GM19023 (cell line): ENCODE results near the gene COG4.
A peak's percentile ranks its signal among the peaks of the same experiment; 100 is the strongest.

ENCODE experiments used
- ATAC-seq: cut with Tn5 transposase; IDR thresholded peaks from one replicate; pipeline ENCODE4 v1.9.1; 2021; ENCODE audit warnings: mild to moderate bottlenecking, moderate library complexity; ENCODE audit not compliant: unreplicated experiment

COG4 gene

DNA sequence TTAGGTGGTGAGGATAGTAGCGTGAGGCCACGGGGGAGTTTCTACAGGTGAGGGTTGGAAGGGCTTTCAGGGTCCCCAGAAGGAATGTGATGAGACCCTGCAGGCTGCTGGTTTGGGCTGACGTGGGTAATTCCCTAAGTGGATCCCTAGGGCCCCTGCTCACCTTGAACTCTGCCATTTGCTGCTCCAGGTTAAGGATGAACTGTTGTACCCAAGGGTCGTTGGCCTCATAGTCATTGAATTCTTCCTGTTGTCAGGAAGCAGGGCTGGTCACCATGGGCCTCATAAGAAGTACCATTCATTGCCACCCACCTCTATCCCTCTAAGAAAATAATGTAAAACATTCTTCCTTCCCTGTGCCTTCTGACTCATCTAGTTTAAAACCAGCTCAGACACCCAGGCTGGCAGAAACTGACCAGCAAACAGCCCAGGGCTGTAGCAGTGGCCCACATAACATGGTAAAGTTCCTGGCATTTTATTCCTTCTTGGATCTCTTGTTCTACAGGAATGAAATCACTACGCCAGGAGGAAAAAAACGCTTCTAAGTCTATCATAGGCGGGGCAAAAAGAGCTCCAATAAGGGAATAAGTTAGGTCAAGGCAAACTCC, 41.3 kb downstream of the COG4 start:
- no peak for ATAC-seq

DNA sequence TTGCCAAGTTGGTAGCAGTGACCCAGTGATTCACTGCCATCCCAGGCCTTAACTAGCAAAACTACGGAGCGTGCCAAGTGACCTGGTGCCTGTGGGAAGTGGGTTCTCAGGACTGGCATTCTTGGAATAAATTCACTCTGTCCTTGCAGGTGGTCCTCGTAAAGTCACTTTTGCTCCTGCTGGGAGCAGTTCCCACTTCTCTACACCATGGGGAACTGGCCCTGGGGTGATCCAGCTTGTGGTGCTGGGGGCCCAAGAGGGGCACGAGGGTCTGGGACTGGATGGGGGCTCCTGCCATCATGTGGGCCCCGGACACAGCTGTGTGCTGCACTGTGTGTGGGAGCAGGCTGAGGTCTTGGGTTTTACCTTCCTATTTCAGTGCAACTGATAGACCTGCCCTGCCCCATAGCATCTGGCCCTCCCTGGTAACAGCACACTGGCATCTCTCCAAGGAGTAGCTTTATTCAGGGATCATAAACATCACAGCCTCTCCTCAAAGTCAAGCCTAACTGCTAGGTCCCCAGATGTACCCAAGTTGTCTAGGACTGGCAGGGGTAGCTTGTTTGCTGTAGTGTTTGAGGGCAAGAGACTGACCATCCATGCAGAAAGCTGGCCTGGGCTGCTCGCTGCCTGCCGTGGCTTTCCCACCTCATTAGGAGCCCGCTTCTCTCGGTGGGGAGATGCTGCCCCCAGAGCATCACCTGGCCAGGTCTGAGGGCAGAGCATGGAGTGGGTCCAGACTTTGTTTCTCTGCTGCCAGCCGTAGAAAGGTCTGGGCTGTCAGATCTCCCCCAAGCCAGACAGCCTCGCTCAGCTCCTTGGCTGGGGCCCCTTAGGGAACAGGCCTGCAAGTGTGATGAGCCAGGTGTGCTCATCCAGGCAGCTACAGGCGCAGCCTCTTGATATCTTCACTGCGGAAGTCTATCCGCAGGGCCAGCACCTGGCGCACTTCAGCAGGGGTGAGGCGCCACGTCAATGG, 42.9 kb downstream of the COG4 start:
- no peak for ATAC-seq

DNA sequence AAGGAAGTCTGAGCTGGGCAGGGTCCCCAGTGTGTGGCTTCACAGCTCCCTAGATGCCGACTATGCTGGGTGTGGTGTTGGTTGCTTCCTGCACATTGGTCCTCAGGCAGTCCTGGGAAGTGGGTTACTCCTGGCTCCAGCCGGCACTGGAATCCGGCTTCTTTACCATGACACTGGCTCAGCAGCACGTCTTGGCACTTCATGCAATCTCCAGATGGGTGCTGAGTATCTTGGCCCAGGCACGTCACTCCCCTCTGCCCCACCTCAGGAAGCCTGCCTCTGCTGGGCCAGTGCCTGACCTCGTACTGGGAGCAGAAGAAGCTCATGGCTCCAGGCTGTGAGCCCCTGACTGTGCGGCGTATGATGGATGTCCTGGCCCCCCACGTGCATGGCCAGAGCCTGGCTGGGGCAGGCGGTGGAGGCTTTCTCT, 44.4 kb downstream of the COG4 start:
- ATAC-seq: no peak

DNA sequence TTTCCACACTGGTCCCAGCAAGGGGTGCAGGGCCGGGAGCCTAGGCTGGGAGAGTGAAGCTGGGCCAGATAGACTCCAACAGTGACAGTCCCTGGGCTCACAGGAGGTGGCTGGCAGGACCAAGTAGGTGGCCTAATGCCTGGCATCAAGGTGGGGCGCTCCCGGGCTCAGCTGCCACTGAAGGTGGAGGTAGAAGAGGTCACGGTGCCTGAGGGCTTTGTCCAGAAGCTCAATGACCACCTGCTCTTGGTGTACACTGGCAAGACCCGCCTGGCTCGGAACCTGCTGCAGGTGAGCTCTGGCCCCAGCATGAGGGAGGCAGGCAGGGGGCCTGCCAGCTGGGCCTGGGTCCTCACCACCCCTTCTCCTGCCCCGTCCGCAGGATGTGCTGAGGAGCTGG, 45.2 kb downstream of the COG4 start:
- ATAC-seq: no peak

DNA sequence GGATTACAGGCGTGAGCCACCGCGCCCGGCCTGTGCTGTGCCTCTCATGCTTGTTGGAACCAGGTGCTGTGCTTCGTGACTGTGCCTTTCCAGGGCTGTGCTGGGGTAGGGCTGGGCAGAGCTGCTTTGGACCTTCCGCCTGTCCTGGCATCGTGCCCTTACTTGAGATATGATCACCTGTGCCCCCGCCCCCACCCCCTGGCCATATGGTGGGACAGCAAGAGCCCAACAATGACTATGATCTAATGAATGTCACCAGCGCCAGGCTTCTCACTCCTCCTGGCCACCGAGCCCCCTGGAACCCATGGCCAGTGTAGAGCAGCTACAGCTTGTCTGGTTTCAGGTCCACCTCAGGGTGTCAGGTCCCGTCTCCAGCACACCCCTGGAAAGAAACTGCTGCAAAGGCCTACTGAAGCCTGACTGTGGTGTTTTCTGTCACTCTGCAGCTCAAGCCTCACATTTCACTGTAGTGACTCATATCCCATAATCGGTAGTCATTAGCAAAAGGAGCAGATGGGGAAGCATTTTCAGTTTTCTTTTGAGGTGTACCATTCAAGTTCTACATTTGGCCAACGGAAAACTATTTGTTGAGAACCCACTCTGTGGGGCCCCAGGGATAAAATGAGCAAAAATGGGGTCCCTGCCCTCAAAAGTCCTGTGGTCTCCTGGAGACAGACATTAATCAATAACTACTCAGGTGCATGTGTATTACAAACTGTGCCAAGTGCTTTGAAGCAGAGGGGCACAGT, 46.9 kb downstream of the COG4 start:
- peak; percentile 90 for ATAC-seq

DNA sequence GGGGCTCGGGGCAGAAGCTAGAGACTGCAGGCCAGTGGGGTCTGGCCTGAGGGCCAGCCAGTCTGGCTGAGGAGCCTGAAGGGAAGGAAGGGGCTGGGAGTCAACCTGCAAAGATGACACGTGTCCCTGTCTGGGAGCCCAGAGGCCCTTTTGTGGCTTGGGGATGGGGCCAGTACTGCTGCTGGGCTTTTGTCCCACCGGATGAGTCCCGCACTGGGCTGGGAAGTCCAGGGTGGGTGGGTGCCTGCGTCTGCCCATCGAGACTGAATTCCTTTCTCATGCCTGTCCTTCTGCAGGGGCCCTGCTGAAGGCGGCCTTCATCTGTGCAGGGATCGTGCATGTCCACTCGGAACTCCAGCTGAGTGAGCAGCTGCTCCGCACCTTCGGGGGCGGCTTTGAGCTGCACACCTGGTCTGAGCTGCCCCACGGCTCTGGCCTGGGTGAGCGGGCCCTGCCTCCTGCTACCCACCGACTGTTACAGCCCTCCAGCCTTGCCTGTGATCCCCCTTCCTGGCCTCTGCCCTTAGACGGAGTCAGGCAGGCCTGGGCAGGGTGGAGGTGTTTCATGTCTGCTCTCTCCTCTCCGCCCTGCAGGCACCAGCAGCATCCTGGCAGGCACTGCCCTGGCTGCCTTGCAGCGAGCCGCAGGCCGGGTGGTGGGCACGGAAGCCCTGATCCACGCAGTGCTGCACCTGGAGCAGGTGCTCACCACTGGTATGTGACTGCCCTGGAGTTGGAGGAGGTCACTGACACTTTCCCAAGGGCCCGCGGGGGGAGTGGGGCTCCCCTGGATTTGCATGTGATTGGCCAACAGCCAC, 48.1 kb downstream of the COG4 start:
- no peak for ATAC-seq

DNA sequence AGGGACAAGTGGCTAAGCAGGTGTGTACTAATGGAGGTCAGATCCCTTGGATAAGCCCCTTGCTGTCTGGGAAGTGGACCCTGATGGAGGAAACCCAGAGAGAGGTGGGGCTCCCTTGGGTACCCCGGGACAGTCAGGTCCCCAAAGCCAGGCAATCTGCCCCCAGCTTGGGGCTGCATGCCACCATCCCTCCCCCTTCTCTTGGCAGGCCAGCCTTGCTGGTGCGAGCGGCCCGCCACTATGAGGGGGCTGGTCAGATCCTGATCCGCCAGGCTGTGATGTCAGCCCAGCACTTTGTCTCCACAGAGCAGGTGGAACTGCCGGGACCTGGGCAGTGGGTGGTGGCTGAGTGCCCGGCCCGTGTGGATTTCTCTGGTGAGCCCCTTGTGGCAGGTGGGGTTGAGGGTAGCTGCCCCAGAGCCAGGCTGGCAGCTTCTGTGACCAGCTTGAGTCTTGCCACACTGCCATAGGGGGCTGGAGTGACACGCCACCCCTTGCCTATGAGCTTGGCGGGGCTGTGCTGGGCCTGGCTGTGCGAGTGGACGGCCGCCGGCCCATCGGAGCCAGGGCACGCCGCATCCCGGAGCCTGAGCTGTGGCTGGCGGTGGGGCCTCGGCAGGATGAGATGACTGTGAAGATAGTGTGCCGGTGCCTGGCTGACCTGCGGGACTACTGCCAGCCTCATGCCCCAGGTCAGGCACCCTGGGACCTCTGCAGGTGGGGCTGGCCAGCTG, 48.9 kb downstream of the COG4 start:
- no peak for ATAC-seq

DNA sequence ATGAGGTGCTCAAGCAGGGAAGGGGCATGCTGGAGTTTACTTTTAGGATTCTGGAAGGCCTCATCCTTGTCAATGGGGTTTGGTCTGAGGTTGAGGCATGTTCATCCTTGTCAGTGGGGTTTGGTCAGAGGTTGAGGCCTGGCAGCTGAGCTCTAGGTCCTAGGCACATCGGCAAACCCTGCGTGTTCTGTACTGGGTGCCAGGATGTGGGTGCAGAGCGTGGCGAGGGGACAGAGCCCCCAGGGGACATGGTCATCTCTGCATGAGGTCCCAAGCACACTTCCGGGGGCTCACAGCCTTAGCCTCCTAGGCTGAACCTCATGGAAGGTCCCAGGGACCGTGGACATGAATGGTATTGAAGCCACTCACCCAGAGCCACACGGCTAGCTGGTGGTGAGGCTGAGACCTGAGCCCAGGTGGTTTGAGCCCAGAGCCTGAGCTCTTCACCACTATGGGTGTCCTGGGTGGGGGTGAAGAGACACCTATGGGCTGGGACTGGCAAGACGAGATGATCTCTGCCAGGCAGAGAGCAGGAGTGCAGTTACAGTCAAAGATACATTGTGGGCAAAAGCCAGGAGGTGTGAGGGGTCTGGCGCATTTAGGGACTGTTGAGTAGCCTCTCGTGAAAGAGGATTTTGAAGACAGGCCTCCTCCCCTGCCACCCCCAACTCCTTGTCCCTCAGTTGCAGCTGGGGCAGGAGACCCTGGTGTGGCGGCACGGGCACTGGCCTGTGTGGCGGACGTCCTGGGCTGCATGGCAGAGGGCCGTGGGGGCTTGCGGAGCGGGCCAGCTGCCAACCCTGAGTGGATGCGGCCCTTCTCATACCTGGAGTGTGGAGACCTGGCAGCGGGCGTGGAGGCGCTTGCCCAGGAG, 49.7 kb downstream of the COG4 start:
- no peak for ATAC-seq

DNA sequence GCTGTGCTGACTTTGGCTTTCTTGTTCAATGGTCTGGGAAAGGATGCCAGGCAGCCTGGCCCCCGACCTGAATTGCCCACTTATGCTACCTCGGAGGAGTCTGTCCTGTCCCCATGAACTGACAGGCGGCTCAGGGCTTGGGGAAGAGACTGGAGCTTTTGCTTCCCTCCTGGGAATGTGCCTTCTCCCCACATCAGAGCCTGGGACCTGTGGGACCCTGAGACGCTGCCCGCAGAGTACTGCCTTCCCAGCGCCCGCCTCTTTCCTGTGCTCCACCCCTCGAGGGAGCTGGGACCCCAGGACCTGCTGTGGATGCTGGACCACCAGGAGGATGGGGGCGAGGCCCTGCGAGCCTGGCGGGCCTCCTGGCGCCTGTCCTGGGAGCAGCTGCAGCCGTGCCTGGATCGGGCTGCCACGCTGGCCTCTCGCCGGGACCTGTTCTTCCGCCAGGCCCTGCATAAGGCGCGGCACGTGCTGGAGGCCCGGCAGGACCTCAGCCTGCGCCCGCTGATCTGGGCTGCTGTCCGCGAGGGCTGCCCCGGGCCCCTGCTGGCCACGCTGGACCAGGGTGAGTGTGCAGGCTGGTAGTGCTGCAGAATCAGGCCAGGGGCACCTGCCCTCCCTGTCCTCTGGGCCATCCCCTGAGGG, 50.4 kb downstream of the COG4 start:
- no peak for ATAC-seq

DNA sequence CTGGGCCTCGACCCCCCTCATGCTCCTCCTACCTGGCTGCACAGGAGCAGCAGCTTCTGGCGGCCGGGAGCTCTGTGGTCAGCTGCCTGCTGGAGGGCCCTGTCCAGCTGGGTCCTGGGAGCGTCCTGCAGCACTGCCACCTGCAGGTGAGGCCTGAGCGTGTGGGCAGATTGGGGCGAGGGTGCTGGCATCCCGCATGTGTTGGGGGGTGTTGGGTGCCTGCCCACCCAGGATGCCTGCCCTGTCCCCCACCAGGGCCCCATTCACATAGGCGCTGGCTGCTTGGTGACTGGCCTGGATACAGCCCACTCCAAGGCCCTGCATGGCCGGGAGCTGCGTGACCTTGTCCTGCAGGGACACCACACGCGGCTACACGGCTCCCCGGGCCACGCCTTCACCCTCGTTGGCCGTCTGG, 52.4 kb downstream of the COG4 start:
- ATAC-seq: no peak

DNA sequence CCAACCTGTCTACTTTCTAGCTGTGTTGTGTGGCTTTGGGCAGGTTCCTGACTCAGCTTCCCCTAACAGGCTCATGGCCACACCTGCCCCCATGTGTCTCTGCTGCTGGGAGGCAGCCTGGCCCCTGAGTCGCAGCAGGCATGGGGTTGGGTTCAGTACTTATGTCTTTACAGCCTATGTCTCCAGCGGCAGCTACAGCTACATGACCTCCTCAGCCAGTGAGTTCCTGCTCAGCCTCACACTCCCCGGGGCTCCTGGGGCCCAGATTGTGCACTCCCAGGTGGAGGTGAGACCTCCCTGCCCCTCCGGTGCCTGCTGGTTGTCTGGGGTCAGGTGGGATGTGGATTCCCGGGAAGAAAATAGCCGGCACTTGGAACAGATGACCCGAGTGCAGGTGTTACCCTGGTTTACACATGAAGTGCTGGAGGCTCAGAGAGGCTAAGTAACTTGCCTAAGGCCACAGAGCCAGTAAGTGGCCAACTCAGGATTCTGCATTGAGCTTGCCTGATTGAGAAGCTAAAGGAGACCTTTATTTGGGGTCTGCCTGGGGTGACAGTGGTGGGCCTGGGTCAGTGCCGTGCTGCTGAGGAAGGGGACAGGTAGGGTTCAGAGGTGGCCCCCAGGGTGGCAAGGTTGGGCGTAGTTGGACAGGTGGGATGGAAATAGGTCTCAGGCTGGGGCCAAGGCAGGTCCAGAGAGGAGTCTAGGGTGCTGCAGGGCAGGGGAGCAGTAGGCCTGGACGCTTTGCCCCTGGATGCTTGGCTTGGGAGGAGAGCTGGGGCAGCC, 53.0 kb downstream of the COG4 start:
- ATAC-seq: no peak

DNA sequence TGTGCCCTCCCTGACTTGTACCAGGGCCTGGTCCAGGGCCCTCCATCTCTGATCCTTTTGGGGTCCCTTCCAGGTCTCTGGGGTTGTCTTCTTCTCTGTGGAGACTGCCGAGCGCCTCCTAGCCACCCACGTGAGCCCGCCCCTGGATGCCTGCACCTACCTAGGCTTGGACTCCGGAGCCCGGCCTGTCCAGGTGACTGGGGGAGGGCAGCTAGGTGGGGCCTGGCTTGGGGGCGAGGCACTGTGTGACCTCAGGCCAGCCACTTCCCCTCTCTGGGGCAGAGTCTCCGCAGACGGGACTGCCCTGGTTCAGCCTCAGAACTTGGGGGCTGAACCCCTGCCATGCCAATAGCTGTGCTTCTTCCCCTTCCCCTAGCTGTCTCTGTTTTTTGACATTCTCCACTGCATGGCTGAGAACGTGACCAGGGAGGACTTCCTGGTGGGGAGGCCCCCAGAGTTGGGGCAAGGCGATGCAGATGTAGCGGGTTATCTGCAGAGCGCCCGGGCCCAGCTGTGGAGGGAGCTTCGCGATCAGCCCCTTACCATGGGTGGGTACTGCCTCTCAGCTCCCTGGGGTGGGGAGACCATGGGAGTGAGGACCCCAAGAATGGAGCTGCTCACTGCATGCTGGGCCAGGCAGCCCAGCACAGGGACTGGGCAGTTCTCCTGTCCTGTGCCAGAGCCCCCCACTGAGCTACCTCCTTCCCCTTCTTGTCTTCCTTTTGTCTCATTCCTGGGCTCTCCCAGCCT, 54.4 kb downstream of the COG4 start:
- ATAC-seq: no peak

DNA sequence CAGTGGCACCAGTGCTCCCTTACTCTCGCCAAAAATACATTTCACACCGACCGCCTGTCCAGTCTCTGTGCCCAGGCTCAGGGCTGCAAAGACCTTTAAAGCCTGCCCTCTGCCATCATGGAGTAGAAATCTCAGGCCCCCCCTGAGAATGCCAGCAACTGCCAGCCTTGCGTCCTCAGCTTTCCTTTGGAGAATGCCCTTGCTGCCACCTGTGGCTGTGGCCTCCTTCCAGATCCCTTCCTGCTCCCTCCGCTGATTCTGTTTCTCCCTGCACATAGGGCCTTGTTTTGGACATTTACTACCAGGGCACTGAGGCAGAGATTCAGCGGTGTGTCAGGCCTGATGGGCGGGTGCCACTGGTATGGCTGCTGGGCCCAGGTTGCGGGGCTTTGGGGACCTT, 55.7 kb downstream of the COG4 start:
- ATAC-seq: no peak

DNA sequence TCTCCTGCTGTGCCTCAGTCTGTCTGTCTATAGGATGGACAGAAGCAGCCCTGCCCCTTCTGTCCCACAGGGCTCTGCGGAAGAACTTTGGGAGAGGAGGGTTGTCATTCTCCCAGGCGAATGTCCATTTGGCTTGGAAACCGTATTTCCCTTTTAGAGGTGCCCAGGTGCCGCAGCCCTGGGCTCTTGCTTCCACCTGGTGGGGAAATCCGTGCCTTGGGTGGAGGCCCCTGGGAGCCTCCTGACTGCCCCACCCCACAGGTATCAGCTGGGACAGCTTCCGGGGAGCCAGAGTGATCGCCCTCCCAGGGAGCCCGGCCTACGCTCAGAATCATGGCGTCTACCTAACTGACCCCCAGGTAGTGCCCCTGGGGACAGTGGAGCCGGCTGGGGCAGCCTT, 56.2 kb downstream of the COG4 start:
- ATAC-seq: no peak

DNA sequence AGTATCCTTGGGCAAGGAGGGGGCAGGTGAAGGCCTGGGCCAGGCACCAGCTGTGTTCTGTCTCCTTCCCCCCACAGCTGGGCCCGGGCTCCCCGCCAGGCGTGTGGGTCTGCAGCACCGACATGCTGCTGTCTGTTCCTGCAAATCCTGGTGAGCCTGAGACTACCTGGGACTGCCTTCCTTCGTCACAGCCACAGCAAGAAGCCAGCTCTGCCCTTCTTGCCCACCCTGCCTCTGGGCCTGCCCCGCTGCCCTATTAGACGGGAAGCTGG, 56.6 kb downstream of the COG4 start:
- no peak for ATAC-seq

DNA sequence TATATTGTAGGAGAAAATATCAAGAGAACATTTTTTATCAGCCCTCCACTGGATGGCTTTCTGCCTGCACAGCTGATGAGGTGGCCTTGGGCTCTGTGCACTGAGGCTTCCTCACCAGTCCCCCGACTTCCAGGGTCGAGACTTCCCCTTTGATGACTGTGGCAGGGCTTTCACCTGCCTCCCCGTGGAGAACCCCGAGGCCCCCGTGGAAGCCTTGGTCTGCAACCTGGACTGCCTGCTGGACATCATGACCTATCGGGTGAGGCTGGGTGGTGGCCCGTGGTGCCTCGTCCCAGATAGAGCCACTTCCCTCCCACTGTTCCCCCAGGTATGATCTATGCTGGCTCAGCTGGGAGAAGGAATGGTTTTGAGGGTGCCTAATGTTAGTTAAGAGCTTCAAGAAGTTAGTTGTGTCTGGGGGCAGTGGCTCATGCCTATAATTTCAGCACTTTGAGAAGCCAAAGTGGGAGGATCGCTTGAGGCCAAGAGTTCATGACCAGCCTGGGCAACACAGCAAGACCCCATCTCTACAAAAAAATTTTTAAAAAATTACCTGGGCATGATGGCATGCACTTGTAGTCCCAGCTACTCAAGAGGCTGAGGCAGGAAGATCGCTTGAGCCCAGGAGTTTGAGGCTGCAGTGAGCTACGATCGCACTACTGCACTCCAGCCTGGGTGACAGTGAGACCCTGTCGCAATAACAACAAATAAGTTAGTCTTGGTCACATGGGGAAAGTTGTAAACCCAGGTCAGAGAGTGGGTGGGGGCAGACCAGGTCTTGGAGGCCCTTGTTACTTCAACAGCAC, 57.2 kb downstream of the COG4 start:
- no peak for ATAC-seq

DNA sequence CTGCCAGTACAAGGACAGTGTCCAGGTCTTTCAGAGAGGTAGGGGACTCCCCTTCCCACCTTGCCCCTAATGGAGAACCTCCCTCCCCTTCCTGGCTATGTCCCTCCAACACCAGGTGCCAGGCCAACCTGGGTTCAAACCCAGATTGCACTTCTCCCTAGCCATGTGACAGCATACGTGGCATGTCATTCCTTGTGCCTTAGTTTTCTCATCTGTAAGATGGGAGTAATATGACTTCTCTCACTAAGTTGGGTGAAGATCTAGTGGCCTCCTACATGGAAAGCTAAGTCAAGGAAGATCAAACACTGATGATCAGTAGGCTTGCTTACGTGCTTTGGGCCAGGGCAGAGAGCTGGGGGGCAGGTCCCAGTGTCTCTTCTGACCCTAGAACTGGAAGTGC, 60.1 kb downstream of the COG4 start:
- ATAC-seq: no peak
